Measurements from ENCODE around the gene OR1M1. TPM values are rescaled to one million over a fixed set of nuclear protein-coding genes. Genes with fewer than 3 reads are reported as not detected.
"Not testable (repeated sequence)": the region's sequence is repeated elsewhere in the genome, so short reads cannot be mapped to it uniquely, and the experiment has no call there.

OR1M1 gene
- total and polyA plus RNA-seq, 9 donors, result 0.34 TPM; not detected in 8

DNA sequence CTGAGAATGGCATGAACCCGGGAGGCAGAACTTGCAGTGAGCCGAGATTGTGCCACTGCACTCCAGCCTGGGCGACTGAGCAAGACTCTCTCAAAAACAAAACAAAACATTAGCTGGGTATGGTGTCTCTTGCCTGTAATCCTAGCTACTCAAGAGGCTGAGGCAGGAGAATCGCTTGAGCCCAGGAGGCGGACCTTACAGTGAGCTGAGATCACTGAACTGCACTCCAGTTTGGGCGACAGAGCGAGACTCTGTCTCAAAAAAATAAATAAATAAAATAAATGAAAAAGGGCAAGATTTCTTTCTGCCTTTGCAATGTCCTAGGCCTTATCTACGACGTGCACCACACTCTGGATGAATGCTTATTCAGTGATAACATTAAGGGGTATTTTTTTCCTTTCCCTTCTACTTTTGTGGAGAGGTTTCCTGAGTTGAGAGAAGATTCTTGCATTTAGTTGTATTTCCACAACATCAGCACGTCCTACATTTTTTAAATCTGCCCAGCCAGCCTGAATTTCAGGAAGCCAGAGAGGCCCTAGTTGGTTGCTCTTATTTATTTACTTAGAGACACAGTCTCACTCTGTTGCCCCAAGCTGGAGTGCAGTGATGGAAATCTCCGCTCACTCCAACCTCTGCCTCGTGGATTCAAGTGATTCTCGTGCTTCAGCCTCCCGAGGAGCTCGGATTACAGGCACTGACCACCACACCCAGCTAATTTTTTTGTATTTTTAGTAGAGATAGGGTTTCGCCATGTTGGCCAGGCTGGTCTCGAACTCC lies 26.1 kb upstream of the OR1M1 start:
- Histone ChIP-seq H3K36me3 (no peaks in the 10 kb centered on the region), H3K4me1 (ENCODE audit: insufficient read depth) (no peaks in the 10 kb centered on the region), H3K4me3 (no peak overlapping the region), H3K9me3 (no peaks in the 10 kb centered on the region), H3K27ac (no peak overlapping the region), H3K27me3 (no peaks in the 10 kb centered on the region)
- DNase-seq, result no peak
- intact Hi-C loops (cut with DNase I), result no loop called here
- no peak for TF ChIP-seq EP300 (IDR thresholded peaks at IDR 0.05)
- no peak for TF ChIP-seq POLR2A (IDR thresholded peaks at IDR 0.05)
- TF ChIP-seq, protein P1, sequence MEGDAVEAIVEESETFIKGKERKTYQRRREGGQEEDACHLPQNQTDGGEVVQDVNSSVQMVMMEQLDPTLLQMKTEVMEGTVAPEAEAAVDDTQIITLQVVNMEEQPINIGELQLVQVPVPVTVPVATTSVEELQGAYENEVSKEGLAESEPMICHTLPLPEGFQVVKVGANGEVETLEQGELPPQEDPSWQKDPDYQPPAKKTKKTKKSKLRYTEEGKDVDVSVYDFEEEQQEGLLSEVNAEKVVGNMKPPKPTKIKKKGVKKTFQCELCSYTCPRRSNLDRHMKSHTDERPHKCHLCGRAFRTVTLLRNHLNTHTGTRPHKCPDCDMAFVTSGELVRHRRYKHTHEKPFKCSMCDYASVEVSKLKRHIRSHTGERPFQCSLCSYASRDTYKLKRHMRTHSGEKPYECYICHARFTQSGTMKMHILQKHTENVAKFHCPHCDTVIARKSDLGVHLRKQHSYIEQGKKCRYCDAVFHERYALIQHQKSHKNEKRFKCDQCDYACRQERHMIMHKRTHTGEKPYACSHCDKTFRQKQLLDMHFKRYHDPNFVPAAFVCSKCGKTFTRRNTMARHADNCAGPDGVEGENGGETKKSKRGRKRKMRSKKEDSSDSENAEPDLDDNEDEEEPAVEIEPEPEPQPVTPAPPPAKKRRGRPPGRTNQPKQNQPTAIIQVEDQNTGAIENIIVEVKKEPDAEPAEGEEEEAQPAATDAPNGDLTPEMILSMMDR (IDR thresholded peaks at IDR 0.05), result no peak
- 59 to 63% (median 61%) methylated on average over 17 of the region's 17 CpGs for whole genome bisulfite sequencing, 3 donors

DNA sequence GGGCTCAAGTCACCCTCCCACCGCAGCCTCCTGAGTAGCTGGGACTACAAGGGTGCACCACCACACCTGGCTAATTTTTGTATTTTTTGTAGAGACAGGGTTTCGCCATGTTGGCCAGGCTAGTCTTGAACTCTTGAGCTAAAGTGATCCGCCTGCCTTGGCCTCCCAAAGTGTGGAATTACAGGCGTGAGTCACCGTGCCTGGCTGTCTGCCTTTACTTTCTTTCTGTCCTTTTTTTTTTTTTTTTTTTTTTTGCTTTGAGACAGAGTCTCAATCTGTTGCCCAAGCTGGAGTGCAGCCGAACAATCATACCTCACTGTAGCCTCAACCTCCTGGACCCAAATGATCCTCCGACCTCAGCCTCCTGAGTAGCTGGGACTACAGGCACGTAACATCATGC lies 25.0 kb upstream of the OR1M1 start:
- H3K9me3 ChIP-seq, result no peaks in the 10 kb centered on the region
- no peaks in the 10 kb centered on the region for H3K4me1 ChIP-seq (ENCODE audit: insufficient read depth)
- H3K27me3 ChIP-seq, result no peaks in the 10 kb centered on the region
- WGBS, 3 donors, result 75 to 86% (median 86%) methylated on average over 8 of the region's 8 CpGs
- TF ChIP-seq EP300 (IDR thresholded peaks at IDR 0.05), result no peak
- TF ChIP-seq, protein P1 (IDR thresholded peaks at IDR 0.05), result no peak
- no peak for TF ChIP-seq POLR2A (IDR thresholded peaks at IDR 0.05)
- DNase-seq, result no peak
- no peak overlapping the region for H3K4me3 ChIP-seq
- intact Hi-C loops (cut with DNase I), result no loop called here
- no peak overlapping the region for H3K27ac ChIP-seq
- H3K36me3 ChIP-seq, result no peaks in the 10 kb centered on the region

DNA sequence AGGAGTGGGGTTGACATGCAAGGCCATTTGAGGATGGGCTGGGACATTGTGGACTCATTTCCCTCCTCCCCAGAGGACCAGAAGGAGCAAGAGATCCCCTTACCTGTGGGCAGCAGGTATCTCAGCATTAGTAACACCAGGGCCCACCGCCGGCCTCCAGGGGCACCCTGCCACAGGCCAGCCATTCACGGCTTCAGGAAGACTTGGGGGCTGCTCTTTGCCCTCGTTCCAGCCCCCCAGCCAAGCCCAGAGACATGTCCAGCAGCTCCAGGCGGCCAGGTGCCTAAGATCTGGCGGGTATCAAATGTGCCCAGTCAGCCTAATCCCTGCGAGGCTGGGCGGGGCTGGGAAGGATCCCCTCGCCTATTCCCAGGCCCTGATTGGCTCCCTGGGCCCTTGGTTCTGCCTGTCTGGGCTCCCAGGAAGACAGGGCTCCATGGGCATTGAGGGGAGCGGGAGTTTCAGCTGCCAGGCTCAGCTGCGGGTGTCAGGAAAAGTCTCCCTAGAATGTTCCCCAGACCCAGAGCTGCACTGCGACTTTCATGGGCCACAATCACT lies 21.3 kb upstream of the OR1M1 start:
- TF ChIP-seq EP300 (IDR thresholded peaks at IDR 0.05), result no peak
- no peak for TF ChIP-seq POLR2A (IDR thresholded peaks at IDR 0.05)
- TF ChIP-seq, protein P1 (IDR thresholded peaks at IDR 0.05), result no peak
- 69 to 85% (median 72%) methylated on average over 10 to 12 of the region's 12 CpGs for WGBS, 3 donors
- intact Hi-C loops (cut with DNase I), result no loop called here

DNA sequence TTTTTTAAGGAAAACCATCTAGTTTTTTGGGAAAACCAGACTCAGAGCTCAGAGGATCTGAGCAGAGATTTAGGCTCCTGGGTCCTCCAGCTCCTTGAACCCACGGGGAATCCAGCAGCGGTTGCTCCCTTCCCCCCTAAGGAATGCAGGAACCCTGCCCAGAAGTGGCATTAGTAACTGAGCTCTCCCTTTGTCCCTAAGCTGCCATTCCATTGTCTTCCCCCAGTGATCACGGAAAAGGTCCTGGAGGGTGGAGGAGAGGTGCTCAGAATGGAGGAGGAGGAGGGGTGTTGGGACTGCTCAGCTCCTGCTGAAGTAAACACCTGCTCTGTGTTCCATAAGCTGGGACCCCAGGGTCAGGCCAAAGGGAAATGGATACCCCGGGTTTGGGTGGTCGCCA lies 16.8 kb upstream of the OR1M1 start:
- Histone ChIP-seq H3K27me3 (no peaks in the 10 kb centered on the region), H3K27ac (no peak overlapping the region), H3K4me3 (no peak overlapping the region), H3K36me3 (no peaks in the 10 kb centered on the region), H3K9me3 (no peaks in the 10 kb centered on the region), H3K4me1 (ENCODE audit: insufficient read depth) (peaks cover 1% of the 10 kb centered on the region)
- intact Hi-C loops (cut with DNase I), result loop anchor here in 1 of 4 donors (10.0 kb wide), 1 partner anchor 415 kb away; no protein-coding TSS in a partner anchor
- DNase-seq, result no peak
- TF ChIP-seq EP300 (IDR thresholded peaks at IDR 0.05), result no peak
- 36 to 57% (median 39%) methylated on average over 5 of the region's 5 CpGs for WGBS, 3 donors

More for the DNA sequence above, 21.3 kb upstream of the OR1M1 start:
- Histone ChIP-seq H3K36me3 (no peaks in the 10 kb centered on the region), H3K27ac (no peak overlapping the region), H3K9me3 (no peaks in the 10 kb centered on the region), H3K4me1 (ENCODE audit: insufficient read depth) (no peaks in the 10 kb centered on the region), H3K4me3 (no peak overlapping the region), H3K27me3 (no peaks in the 10 kb centered on the region)
- DNase-seq, result no peak

DNA sequence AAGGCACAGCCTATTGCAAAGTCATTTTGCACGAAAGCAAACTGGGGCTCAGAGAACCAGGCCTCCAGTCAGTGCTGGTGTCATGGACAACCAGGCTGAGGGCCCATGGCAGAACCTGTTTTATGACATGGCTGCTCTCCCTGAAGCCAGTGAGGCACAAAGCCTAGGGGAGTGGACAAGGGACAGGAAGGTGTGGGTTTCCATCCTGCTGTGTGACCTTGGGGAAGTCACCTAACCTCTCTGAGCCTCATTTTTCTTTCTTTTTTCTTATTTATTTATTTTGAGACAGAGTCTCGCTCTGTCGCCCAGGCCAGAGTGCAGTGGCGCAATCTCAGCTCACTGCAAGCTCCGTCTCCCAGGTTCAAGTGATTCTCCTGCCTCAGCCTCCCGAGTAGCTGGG lies 15.1 kb upstream of the OR1M1 start:
- H3K27me3 ChIP-seq; H3K4me3 ChIP-seq; DNase-seq; H3K27ac ChIP-seq; H3K9me3 ChIP-seq; H3K4me1 ChIP-seq (ENCODE audit: insufficient read depth); H3K36me3 ChIP-seq: not testable (repeated sequence)
- intact Hi-C loops (cut with DNase I), result loop anchor here in 1 of 4 donors (10.0 kb wide), 1 partner anchor 417 kb away; no protein-coding TSS in a partner anchor
- WGBS, 3 donors, result 90 to 92% (median 90%) methylated on average over 6 of the region's 6 CpGs
